ENCODE results near the gene ZNF669.

The ZNF669 gene

GRCh38 chr1:247077213-247077612 lies 26.9 kb downstream of the ZNF669 start:
- no peak; the same call in 2 of the 3 replicates for ATAC-seq
- TF ChIP-seq TOX (CRISPR knock-in tag; IDR thresholded peaks at IDR 0.05; ENCODE audit: borderline replicate concordance) = no peak
- no peak for TF ChIP-seq ZNF70 (CRISPR knock-in tag; IDR thresholded peaks at IDR 0.05)
- no peak for TF ChIP-seq SNAI2 (CRISPR knock-in tag; IDR thresholded peaks at IDR 0.05)
- no peak for TF ChIP-seq PATZ1 (CRISPR knock-in tag; IDR thresholded peaks at IDR 0.05; ENCODE audit: borderline replicate concordance)
- TF ChIP-seq TSHZ2 (CRISPR knock-in tag; IDR thresholded peaks at IDR 0.05) = no peak
- TF ChIP-seq ZC3H10 (CRISPR knock-in tag; IDR thresholded peaks at IDR 0.05) = no peak
- TF ChIP-seq BACH2 (CRISPR knock-in tag; IDR thresholded peaks at IDR 0.05; ENCODE audit: borderline replicate concordance) = no peak
- TF ChIP-seq CREB5 (CRISPR knock-in tag; IDR thresholded peaks at IDR 0.05; ENCODE audit: low read depth) = no peak
- no peak for TF ChIP-seq RARB (CRISPR knock-in tag; IDR thresholded peaks at IDR 0.05)

- TF ChIP-seq ESRRG (CRISPR knock-in tag; IDR thresholded peaks at IDR 0.05) (no peak), OSR1 (CRISPR knock-in tag; IDR thresholded peaks at IDR 0.05) (no peak)
- ATAC-seq = no peak
Measured at GRCh38 chr1:247070645-247071044, 33.5 kb downstream of the ZNF669 start.

GRCh38 chr1:247064304-247064703 lies 39.9 kb downstream of the ZNF669 start:
- TF ChIP-seq RARB (CRISPR knock-in tag; IDR thresholded peaks at IDR 0.05) = no peak
- no peak for TF ChIP-seq POU6F1 (CRISPR knock-in tag; IDR thresholded peaks at IDR 0.05; ENCODE audit: borderline replicate concordance, low read depth)
- no peak for TF ChIP-seq TCF4 (CRISPR knock-in tag; IDR thresholded peaks at IDR 0.05; ENCODE audit: borderline replicate concordance)
- TF ChIP-seq CSDC2 (CRISPR knock-in tag; IDR thresholded peaks at IDR 0.05) = no peak
- TF ChIP-seq GLIS3 (CRISPR knock-in tag; IDR thresholded peaks at IDR 0.05) = no peak
- TF ChIP-seq ZNF565 (CRISPR knock-in tag; conservative IDR thresholded peaks at IDR 0.05; ENCODE audit: low read depth) = no peak
- TF ChIP-seq ARNTL (CRISPR knock-in tag; IDR thresholded peaks at IDR 0.05; ENCODE audit: borderline replicate concordance, low read depth) = no peak
- no peak for TF ChIP-seq OSR1 (CRISPR knock-in tag; IDR thresholded peaks at IDR 0.05)
- TF ChIP-seq CSRNP3 (CRISPR knock-in tag; IDR thresholded peaks at IDR 0.05) = no peak
- TF ChIP-seq PPARA (CRISPR knock-in tag; IDR thresholded peaks at IDR 0.05; ENCODE audit: borderline replicate concordance) = no peak
- TF ChIP-seq PATZ1 (CRISPR knock-in tag; IDR thresholded peaks at IDR 0.05; ENCODE audit: borderline replicate concordance) = no peak
- no peak for TF ChIP-seq ZNF8 (CRISPR knock-in tag; IDR thresholded peaks at IDR 0.05)
- TF ChIP-seq BACH2 (CRISPR knock-in tag; IDR thresholded peaks at IDR 0.05; ENCODE audit: borderline replicate concordance) = no peak
- TF ChIP-seq ISL1 (CRISPR knock-in tag; IDR thresholded peaks at IDR 0.05) = no peak
- TF ChIP-seq ZFP30 (CRISPR knock-in tag; IDR thresholded peaks at IDR 0.05) = no peak
- no peak for TF ChIP-seq SNAI2 (CRISPR knock-in tag; IDR thresholded peaks at IDR 0.05)
- no peak for TF ChIP-seq CREB5 (CRISPR knock-in tag; IDR thresholded peaks at IDR 0.05; ENCODE audit: low read depth)
- TF ChIP-seq ZNF70 (CRISPR knock-in tag; IDR thresholded peaks at IDR 0.05) = no peak
- TF ChIP-seq ZFP3 (CRISPR knock-in tag; IDR thresholded peaks at IDR 0.05) = no peak
- no peak for TF ChIP-seq TOX (CRISPR knock-in tag; IDR thresholded peaks at IDR 0.05; ENCODE audit: borderline replicate concordance)
- no peak for ATAC-seq
